Stimulated activated CD8-positive, alpha-beta memory T cell treated with anti-CD3 and anti-CD28 coated beads, Interleukin-12 subunit alpha, Interleukin-12 subunit beta, amount 100 ng/mL, for 24 hours (primary cell): ENCODE results near the gene ITGB1BP1.

ENCODE experiments used
- DNase-seq: peaks from one replicate; pipeline ENCODE4 v3.0.0-alpha.2; 2020; ENCODE audit errors: extremely low read depth

Gene ITGB1BP1

DNA sequence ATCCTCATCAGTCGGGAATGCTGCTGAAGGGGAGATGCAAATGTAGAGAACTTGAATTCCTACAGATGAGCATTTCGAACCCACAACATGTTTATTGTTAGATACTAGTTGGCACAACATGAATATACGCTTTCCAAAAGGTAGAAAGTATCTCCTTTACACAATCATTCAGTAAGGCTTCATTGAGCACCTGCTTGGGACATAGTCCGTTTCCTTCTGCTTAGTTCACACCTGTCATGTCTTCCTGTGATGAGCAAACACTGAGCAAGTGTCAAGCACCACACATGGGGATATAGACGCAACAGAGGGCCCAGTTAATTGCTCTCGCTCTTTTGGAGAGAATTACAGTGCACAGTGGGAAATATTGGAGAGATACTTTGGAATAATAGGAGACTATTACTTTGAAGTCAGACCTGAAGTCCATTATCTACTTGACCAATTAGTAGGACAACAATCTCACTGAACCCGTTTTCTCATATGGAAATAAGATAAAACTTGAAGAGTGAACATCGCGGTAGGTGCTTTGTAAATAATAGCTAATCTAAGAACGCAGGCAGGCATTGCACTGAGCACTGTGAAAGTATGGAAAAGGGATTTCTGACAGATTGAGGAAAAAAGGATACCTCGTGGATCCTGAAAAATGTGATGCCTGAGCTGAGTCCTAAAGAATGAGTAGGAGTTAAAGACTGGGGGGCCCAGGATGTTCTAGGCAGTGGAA is 1.3 kb upstream of the ITGB1BP1 start:
- DNase-seq, result no peak

GRCh38 chr2:9423922-9424272 is 569 bp upstream of the ITGB1BP1 start:
- no peak for DNase-seq

DNA sequence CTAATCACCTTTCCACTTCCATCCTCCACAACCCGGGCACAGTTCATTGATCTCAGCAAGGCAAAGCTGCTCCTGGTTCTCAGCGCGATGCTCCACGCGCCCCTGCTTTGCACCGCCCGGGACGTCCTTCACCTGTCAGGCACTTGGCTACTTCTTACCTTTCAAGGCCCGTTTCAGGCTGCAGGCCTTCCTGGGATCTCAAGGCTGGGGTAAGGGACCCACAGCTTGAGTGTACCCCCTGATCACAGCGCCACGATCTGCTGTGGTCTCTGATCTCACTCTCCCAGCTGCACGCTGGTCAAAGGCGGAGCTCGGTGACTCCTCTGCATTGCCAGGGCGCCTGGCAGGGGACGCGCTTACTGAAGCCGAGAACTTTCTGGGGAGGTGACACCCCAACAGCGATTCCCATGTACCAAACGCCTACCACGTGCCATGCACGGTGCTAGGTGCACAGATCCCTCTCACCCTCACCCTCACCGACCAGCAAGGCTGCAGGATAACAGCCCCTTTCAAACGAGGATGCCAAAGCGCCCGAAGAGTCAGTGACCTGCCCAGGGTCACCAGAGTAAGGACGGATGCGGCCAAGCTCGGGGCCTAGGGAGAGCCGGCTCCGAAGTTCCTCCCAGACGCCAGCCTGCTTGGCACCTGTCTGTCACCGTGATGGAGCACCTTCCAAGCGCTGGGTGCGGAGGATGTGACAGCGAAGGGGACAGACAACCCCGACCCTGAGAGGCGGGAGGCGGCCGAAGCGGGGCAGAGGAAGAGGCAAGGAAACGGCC is 818 bp downstream of the ITGB1BP1 start:
- peak; percentile 33 for DNase-seq

GRCh38 chr2:9420495-9420894 is 2.8 kb downstream of the ITGB1BP1 start:
- DNase-seq, result no peak

DNA sequence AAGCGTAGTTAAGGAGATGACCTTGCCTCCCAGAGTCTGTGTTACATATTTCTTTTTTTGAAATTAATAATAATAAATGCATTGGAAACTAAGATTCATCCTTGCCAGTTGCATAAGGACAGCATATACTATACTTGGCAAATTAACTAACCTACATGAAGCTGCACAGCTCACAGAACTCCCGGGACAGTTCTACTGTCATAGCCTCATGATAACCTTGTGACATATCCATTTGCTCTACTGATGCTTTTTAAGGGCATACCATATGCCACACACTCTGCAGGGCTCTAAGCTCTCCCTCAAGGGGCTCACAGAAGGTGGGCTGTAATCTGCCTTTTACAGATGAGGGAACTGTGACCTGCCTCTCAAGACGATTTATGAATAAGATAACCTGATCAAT is 3.8 kb downstream of the ITGB1BP1 start:
- DNase-seq, result no peak

DNA sequence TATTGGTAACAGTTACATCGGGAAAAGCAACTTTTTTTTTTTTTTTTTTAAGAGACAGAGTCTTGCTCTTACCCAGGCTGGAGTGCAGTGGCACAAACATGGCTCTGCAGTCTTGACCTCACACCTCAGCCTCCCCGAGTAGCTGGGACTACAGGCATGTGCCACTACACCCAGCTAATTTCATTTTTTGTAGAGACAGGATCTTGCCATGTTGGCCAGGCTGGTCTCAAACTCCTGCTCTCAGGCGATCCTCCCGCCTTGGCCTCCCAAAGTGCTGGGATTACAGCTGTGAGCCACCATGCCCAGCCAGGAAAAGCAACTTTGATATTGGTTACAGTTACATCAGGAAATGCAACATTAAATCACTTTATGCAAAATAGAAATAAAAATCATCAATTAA is 4.6 kb downstream of the ITGB1BP1 start:
- DNase-seq, result no peak

GRCh38 chr2:9417725-9418124 is 5.6 kb downstream of the ITGB1BP1 start:
- DNase-seq, result no peak

- DNase-seq, result no peak
These were observed 6.4 kb downstream of the ITGB1BP1 start for GRCh38 chr2:9416962-9417316.

- DNase-seq, result no peak
These were observed 6.9 kb downstream of the ITGB1BP1 start for GRCh38 chr2:9416267-9416961.

DNA sequence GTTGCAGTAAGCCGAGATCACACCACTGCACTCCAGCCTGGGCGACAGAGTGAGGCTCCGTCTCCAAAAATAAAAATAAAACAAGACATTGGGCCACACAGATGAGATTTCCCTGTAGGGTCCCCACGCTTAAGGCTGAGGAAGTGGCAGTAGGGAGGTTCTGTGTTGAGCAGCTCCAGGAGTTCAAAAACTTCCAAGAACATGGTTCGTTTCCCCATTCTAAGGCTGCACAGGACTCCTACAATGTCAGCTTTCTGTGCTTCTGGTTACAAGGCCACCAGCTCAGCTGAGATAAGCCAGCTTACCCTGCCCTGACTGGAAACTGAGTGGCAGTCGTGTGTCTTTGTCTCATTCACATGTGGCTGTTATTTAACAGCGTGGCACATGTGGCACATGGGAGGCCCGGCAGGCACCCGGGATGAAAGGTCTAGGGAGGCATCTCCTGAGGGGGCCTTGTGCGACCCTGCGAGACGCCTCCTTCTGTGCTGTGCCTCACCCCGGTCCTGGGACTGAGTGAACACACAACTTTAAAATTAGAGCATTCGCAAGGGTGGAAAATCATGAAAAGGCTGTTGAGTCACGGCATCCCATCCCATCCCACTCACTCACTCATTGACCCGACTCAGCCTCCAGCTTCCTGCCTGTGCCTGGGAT is 7.7 kb downstream of the ITGB1BP1 start:
- no peak for DNase-seq

- DNase-seq, result no peak
These were observed 10.5 kb downstream of the ITGB1BP1 start for GRCh38 chr2:9412781-9413180.

DNA sequence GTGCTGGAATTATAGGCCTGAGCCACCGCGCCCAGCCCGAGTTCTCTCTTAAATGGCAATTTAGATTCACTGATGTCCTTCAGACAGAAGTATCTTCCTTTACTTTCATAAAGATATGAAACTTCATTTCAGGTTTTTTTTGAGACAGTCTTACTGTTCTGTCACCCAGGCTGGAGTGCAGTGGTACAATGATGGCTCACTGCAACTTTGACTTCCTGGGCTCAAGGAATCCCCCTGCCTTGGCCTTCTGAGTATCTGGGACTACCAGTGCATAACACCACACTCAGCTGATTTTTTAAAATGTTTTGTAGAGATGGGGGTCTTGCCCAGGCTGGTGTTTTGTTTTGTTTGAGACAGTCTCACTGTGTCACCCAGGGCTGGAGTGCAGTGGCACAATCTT is 13.2 kb downstream of the ITGB1BP1 start:
- no peak for DNase-seq

DNA sequence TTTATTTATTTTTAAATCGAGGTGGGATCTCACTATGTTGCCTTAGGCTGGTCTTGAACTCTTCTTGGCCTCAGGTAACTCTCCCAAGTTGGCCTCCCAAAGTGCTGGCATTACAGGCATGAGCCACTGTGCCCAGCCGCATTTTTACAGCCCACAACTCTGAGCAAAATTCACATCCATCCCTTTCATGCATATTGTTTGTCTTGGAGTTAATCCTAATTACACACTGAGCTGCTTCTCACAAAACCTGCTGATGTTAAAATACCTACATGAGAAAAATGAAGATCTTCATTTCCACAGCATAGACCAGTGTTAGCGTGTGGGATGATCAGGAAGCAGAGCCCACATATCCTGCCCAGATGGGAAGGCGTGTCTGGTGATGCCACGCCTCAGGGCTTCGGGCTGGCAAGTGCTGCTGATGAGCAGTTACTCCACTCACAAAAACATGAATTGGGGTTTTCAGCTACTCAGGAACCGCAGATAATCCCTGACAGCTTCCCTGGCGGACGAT is 14.6 kb downstream of the ITGB1BP1 start:
- no peak for DNase-seq

DNA sequence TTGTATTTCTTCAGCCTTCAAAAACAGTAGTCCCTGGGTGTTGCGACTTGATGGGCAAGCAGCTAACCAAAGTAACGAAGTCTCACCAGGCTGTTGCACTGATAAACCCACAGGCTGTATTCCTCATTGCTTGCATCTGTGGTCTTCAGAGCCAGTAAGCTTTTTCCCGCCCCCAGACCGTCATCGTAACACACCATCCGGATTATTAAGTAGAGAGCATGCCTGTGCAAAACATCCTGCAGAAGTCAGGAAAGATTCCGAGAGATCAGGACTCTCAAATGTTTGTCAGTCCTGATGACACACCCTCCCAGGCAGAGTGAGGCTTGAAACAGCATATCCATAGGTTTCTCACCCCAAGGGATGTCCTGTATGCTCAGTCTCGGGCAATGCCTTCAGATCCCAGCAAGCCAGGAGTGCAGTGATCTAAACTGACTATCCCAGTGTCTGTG is 15.9 kb downstream of the ITGB1BP1 start:
- DNase-seq, result no peak

- no peak for DNase-seq
These were observed 16.6 kb downstream of the ITGB1BP1 start for GRCh38 chr2:9406529-9407362.

GRCh38 chr2:9405636-9406035 is 17.7 kb downstream of the ITGB1BP1 start:
- DNase-seq, result no peak

GRCh38 chr2:9404451-9404850 is 18.9 kb downstream of the ITGB1BP1 start:
- DNase-seq, result no peak

GRCh38 chr2:9403924-9404323 is 19.4 kb downstream of the ITGB1BP1 start:
- no peak for DNase-seq

- no peak for DNase-seq
These were observed 21.5 kb downstream of the ITGB1BP1 start for GRCh38 chr2:9401646-9402371.

GRCh38 chr2:9401059-9401547 is 22.2 kb downstream of the ITGB1BP1 start:
- no peak for DNase-seq
